ENCODE measurements around the gene MAPK4. TPM values are rescaled to one million over a fixed set of nuclear protein-coding genes. Genes with fewer than 3 reads are reported as not detected.

Gene MAPK4
- total RNA-seq, 1 experiment from 2014 or later = not detected

DNA sequence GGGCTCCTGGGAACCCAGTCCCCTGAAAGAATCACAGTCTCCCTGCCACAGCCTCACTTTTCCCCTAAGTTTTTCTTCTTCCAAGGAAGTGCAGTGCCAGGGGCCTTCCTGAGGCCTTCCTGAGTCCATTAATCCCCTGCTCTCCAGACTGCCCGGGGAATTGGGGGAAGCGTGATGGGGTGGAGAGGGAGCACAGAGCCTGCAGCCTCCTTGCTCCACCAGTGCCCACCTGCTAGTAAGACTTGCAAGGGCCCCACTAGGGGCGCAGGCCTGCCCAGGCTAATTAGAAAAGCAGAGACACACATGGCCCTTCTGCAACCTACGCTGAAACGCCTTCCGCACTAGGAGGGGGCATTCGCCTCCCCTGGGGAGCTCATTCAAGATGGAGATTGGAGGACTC, 149.3 kb downstream of the MAPK4 start:
- no peak for DNase-seq
- H3K36me3 ChIP-seq = no peaks in the 10 kb centered on the region
- no peaks in the 10 kb centered on the region for H3K9me3 ChIP-seq
- no peaks in the 10 kb centered on the region for H3K27me3 ChIP-seq
- no peak overlapping the region for H3K4me3 ChIP-seq

DNA sequence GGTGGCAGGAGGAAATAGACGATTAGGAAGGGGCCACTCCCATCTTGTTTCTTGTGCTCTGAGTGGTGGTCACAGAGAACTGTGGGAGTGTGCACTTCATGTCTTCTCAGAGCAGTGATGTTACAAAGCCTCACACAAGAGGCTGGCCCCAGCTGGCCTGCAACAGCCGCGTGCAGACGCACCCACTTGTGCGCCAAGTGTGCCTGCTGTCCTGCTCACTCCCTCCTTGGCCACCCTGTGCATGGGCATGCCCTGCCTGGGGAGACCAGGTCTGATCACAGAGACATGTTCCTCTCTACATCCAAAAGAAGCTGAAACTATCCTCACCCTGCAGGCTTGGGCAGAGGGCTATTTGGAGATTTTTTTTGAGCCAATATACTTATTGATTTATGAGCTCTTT, 151.5 kb downstream of the MAPK4 start:
- no peak for DNase-seq
- H3K27me3 ChIP-seq = no peaks in the 10 kb centered on the region
- no peak overlapping the region for H3K4me3 ChIP-seq
- no peaks in the 10 kb centered on the region for H3K36me3 ChIP-seq
- H3K9me3 ChIP-seq = no peaks in the 10 kb centered on the region

DNA sequence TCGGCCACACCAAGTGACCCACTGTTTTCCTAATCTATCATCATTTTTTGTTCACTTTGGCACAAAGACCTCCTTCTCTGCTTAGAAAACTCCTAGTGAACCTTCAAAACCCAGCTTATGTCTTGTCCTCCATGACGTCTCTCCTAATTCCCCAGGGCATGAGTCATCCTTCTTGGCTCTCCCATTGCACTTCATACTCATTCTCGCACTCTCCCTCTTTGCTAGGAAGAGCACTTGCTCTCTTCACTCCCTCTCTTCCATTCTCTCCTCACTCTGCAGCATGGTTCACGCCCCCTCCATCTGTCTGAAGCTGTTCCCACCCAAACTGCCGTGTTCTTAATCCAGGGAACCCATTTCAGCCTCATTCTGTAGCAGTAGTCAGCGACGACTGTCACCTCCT, 156.0 kb downstream of the MAPK4 start:
- peak; percentile 49 for DNase-seq
- no peaks in the 10 kb centered on the region for H3K27me3 ChIP-seq

DNA sequence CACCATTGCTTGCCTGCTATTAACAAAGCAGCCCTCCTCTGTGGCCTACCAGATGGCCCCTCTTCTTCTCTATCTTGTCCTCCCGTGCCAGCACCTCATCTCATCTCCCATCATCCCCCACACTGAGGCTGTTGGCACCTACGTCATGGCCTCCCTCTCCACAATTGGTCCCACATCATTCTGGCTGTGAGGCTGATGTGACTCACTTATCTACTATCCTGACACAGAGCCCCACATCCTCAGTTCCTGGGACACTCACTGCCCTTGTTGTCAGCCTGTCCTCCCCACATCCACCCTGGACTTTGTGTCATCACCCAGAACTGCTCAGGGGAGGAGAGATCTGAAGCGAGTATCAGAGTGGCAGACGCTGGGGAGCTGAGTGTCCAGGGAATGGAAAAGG, 157.0 kb downstream of the MAPK4 start:
- Histone ChIP-seq H3K36me3 (no peaks in the 10 kb centered on the region), H3K27me3 (no peaks in the 10 kb centered on the region), H3K9me3 (no peaks in the 10 kb centered on the region), H3K4me3 (no peak overlapping the region)
- no peak for DNase-seq

More for the DNA sequence above, 156.0 kb downstream of the MAPK4 start:
- H3K36me3 ChIP-seq = no peaks in the 10 kb centered on the region
- H3K9me3 ChIP-seq = no peaks in the 10 kb centered on the region
- no peak overlapping the region for H3K4me3 ChIP-seq

DNA sequence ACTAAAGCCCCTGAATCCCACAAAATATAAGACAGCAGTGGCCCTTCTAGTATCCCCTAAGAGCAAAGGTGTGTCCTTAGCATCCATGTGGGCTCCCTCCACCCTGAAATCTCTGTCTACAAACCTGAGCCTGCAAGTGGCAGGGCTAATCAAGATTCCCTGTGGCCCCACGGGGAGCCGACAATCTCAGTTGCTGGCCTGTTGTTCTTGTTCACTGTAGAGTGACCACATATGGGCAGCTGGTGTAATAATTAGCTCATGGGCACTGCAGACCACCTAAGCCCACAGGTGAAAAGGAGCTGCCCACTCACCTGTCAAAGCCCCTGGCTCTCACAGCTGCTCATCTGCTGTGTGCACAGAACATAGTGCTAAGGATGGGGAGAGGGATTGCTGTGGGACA, 157.7 kb downstream of the MAPK4 start:
- no peaks in the 10 kb centered on the region for H3K36me3 ChIP-seq
- no peaks in the 10 kb centered on the region for H3K9me3 ChIP-seq
- no peak for DNase-seq
- H3K27me3 ChIP-seq = no peaks in the 10 kb centered on the region
- no peak overlapping the region for H3K4me3 ChIP-seq

DNA sequence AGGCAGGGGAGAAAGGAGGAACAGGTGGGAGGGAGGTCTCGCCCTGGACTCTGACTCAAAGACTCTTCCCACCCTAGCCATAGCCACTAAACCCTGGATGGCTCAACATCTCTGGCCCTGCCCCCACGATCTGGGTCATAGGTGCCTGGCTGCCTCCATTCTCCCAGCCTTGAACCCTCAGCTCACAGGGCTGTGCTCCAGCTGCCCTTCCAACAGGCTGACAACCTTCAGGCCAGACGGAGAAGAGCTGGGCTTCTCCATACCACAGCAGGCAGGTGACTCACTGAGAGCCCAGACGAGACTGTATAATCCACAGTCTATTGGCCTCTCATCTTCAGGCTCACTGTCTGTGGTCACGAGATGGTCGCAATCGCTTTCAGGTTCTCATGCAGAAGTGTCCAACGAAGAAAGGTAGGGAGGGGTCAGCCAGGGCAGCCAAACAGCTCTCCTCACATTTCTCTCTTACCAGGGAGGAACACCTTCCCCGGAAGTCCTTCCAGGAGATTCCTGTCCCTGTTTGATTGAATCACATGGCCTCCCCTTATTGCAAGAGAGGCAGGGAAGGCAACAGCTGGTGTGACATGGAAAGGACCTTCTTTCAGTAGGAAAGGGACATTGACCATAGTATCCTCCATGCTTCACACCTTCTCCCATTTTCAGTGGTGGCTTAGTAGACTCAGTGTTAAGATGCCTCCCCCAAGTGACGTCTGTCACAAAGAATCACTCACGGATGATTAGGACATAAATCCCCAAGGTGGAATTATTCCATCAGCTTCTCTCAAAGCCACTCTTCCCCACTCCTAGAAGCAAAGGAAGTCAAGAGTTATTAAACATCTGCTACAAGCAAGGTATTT, 159.8 kb downstream of the MAPK4 start:
- Histone ChIP-seq H3K36me3 (no peaks in the 10 kb centered on the region), H3K4me3 (no peak overlapping the region), H3K9me3 (no peaks in the 10 kb centered on the region), H3K27me3 (no peaks in the 10 kb centered on the region)
- DNase-seq = no peak

DNA sequence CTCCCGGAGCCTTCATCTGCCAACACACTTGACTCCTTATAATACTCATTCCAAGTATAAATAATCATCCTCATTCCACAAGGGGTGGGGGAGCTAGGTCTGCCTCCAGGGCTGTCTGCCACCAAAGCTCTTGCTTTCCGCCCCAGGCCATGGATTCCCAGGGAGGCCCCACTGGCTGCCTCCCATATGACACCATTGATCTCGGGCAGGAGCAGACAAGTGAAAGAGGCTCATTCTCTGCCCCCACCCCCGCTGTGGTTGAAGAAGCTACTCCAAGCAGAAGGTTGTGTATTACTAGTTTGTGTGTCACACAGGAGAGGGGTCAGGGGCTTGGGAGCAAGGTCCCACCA, 160.4 kb downstream of the MAPK4 start:
- H3K36me3 ChIP-seq = no peaks in the 10 kb centered on the region
- no peaks in the 10 kb centered on the region for H3K27me3 ChIP-seq
- no peaks in the 10 kb centered on the region for H3K9me3 ChIP-seq
- H3K4me3 ChIP-seq = no peak overlapping the region
- DNase-seq = peak; percentile 43

DNA sequence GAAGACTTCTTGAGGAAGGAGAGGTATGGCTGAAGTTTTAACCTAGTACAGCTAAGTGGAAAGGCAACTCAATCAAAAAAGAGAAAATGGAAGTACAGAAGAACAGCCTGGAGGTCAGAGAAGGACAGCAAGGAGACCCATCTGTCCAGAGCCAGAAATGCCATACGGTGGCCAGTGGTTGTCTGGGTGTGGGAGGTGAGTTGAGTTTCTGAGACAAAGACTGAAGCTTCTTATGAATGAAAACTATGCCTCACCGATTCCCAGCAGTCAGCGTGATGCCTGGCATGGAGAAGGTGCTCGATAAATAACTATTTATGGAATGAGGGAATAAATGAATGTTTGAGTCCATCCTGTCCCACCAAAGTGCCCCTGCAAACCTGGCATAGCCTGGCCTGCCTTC, 161.1 kb downstream of the MAPK4 start:
- Histone ChIP-seq H3K9me3 (no peaks in the 10 kb centered on the region), H3K36me3 (no peaks in the 10 kb centered on the region), H3K4me3 (no peak overlapping the region), H3K27me3 (no peaks in the 10 kb centered on the region)
- DNase-seq = no peak

DNA sequence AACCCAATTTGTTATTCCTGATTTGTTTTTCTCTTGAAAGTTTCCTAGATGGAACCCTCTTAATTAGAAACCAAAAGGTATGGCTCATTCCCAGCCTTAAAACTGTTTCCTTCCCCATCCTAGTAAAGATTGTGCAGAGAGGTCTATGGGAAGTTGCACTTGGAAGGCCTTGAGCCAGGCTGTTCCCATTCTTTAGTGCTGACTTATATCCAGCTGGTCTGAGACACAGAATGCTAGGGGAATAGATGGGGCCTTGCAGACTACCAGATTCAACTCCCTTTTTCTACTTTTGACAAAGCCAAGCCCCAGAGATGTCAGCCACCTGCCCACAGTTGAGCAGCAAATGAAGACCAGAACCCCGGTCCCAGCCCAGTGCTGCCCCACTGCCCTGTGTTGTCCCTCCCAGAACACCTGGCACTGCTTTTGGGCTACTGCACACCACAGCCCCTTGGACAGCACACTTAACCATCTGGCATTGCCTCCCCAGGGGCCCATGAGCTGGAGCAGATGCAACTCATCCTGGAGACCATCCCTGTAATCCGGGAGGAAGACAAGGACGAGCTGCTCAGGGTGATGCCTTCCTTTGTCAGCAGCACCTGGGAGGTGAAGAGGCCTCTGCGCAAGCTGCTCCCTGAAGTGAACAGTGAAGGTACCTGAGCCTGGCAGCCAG, 161.7 kb downstream of the MAPK4 start:
- Histone ChIP-seq H3K9me3 (no peaks in the 10 kb centered on the region), H3K4me3 (no peak overlapping the region), H3K36me3 (no peaks in the 10 kb centered on the region), H3K27me3 (no peaks in the 10 kb centered on the region)
- DNase-seq = no peak

DNA sequence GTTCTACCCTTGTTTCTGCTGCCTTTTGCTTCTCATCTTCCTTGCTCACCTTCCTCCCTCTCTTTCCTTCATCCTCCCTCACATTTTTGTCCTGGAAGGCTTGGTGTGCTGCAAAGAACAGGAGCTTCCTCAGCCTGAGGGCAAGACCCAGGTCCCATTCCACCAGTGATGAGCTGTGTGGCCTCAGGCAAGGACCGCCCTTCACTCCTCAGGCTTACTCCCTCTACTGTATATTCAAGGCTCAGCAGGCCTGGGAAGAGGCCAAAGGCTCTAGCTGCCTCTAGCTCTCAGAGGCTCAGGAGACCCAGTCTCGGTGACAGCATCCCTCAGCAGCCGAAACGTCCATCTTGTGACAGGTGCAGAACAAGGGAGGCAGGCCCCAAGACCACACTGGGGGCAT, 162.4 kb downstream of the MAPK4 start:
- no peak for DNase-seq
- Histone ChIP-seq H3K4me3 (no peak overlapping the region), H3K27me3 (no peaks in the 10 kb centered on the region), H3K9me3 (no peaks in the 10 kb centered on the region), H3K36me3 (no peaks in the 10 kb centered on the region)

DNA sequence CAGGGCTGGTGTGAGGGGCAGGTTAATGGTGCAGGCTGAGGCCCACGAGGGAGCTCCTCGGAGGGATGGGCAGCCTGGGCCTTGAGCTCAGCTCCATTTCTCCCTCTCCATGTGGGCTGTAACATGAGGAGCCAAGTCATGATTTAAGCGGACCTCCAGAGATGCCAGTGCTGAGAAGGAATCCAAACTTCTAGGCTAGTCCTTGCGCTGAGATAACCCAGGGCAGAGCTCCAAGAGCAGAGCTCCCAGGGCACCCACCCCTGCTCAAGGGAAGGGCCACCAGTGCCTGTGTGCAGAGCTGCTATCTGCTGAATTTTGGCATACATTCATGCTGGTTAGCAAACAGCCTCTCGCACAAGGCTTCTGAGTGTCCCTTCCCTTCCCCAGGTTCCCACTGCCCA, 164.9 kb downstream of the MAPK4 start:
- Histone ChIP-seq H3K27me3 (no peaks in the 10 kb centered on the region), H3K9me3 (no peaks in the 10 kb centered on the region), H3K4me3 (no peak overlapping the region), H3K36me3 (no peaks in the 10 kb centered on the region)
- no peak for DNase-seq

DNA sequence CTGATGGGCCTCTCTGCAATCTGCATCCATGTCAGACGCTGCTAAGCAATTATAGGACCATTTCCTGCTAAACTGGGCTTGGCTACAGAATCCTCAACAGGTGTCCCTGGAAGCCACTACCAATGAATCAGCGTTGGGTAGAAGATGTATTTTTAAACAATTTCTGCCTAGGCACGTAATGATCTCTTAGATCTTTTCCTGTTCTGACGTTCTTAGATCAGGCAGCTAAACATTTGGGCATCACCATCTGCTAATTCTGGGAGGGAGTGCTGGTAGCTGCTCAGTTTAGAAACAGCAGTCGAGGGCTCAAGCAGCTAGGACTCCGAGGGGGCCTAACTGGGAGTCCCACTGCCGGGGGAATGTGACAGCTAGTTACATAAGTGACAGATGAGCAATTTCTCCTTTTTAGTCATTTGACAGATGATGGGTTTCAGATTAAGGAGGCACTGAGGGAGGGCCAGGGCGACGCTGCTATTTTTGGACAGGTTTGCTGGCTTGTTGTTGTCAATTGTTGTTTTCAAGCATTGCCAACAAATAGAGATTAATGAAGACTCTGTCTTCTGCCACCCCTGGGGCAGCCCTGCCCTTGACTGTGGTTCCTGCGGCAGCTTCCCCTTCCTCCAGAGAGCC, 167.2 kb downstream of the MAPK4 start:
- no peaks in the 10 kb centered on the region for H3K9me3 ChIP-seq
- H3K27me3 ChIP-seq = no peaks in the 10 kb centered on the region
- no peak for DNase-seq
- no peaks in the 10 kb centered on the region for H3K36me3 ChIP-seq
- no peak overlapping the region for H3K4me3 ChIP-seq

DNA sequence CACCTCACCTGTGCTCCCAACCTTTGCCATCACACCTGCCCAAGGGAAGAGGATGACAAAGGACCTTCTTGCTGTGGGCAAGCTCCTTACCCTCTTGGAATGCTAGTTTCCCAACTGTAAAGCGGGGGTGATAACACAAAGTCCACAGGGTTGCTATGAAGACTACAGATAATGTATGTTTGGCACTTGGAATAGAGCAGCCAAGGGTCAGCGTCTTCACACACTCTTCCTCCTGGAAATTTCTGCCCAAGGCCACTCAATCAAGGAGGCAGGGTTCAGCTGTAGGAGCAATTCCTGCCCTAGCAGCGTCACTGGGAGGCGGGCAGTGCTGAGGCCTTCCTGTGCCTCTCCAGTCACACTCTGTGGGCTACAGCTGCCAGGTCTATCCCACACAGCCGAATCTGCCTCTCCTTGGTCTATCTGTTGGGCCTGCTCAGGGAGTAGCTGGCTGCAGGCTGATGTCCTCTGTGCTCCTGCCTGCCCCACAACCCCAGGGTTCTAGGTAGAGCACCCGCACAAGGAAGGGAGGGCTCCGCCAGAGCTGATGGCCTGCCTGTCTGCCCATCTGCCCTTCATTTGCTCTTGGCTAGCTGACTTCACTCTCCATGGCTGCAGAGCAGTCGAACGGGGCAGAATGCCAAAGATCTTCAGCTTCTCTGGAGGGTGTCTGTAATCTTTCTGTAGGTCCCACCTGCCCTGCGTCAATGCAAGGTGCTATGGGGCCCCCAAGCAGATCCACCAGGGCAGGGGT, 168.0 kb downstream of the MAPK4 start:
- H3K9me3 ChIP-seq = no peaks in the 10 kb centered on the region
- no peak overlapping the region for H3K4me3 ChIP-seq
- no peaks in the 10 kb centered on the region for H3K27me3 ChIP-seq
- DNase-seq = no peak
- H3K36me3 ChIP-seq = no peaks in the 10 kb centered on the region

DNA sequence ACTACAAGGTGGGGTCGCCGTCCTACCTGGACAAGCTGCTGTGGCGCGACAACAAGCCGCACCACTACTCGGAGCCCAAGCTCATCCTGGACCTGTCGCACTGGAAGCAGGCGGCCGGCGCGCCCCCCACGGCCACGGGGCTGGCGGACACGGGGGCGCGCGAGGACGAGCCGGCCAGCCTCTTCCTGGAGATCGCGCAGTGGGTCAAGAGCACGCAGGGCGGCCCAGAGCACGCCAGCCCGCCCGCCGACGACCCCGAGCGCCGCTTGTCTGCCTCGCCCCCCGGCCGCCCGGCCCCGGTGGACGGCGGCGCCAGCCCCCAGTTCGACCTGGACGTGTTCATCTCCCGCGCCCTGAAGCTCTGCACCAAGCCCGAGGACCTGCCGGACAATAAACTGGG, 169.5 kb downstream of the MAPK4 start:
- no peaks in the 10 kb centered on the region for H3K9me3 ChIP-seq
- no peak overlapping the region for H3K4me3 ChIP-seq
- no peaks in the 10 kb centered on the region for H3K36me3 ChIP-seq
- DNase-seq = no peak
- H3K27me3 ChIP-seq = no peaks in the 10 kb centered on the region

DNA sequence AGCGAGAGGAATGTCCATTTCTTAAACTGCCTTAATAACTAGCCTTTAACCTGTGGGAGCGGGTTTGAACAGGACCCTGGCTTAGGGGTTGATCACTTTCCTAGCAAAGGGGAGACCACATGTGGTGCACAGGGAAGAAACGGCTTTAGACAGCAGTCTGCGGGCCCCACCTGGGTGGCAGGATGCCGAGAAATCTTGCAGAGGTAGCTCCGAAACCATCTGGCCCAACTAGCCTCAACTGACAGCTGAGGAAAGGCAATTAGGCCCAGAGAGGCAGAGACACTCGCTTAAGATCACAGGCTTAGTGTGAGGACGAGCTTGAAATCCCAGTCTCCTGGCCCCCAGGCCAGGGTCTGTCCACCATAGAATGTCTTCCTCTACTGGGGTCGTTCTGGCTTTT, 170.1 kb downstream of the MAPK4 start:
- no peaks in the 10 kb centered on the region for H3K36me3 ChIP-seq
- DNase-seq = no peak
- H3K9me3 ChIP-seq = no peaks in the 10 kb centered on the region
- H3K4me3 ChIP-seq = no peak overlapping the region
- H3K27me3 ChIP-seq = no peaks in the 10 kb centered on the region

DNA sequence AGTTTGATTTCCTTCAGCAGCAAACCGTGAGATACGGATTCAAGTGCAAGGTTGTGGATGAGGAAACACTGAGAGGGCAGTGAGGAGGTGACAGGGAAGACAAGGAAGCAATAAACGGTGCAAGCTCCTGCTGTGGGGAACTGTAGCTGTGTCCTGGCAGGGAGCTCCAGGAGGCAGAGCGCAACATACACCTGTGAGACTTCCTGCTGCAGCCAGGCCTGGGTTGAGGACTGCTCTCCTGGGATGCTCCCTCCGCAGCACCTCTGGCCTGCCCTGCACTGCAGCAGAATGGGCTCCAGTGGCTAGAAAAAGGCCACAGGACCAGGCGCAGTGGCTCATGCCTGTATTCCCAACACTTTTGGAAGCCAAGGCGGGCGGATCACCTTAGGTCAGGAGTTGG, 174.5 kb downstream of the MAPK4 start:
- Histone ChIP-seq H3K9me3 (no peaks in the 10 kb centered on the region), H3K27me3 (no peaks in the 10 kb centered on the region), H3K36me3 (no peaks in the 10 kb centered on the region), H3K4me3 (no peak overlapping the region)
- DNase-seq = no peak

DNA sequence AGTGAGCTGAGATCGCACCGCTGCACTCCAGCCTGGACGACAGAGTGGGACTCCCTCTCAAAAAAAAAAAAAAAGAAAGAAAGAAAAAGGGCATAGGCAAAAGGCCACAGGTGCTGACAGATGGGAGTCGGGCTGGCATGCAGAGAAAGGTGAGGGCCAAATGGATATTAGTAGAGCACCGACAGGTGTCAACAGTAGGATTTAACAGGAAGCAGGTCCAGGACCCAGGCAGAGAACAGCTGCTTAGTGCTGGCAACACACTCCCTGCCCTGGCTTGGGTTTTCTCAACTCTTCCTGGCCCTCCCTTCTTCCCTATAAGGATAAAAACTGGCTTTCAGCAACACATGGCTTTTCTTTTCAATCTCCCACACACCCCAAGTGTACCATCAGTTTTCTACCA, 175.0 kb downstream of the MAPK4 start:
- H3K4me3 ChIP-seq = no peak overlapping the region
- no peaks in the 10 kb centered on the region for H3K36me3 ChIP-seq
- no peak for DNase-seq
- no peaks in the 10 kb centered on the region for H3K9me3 ChIP-seq
- H3K27me3 ChIP-seq = no peaks in the 10 kb centered on the region

Measured in MG63 (cell line).